Gastroesophageal sphincter (tissue), 4 donors: ENCODE data around the gene ZNF653. TPM values are rescaled to one million over a fixed set of nuclear protein-coding genes. Genes with fewer than 3 reads are reported as not detected.
A peak's percentile ranks its signal among the peaks of the same experiment; 100 is the strongest.

Experiments
- ATAC-seq: fragments of 150-250 bp; one replicate; pipeline ENCODE4 v1.9.1; 2016; ENCODE audit warnings: mild to moderate bottlenecking, moderate library complexity
- H3K27ac ChIP-seq, 4 donors: fragments of 200-600 bp; sonication (generic) in 3 of 4; 1 replicate in 3 of 4; 2 replicates in 1 of 4; pipeline ENCODE4 v1.5.1; 2016 to 2019
- H3K27me3 ChIP-seq: fragments of 200-600 bp; sonication (generic); one replicate; pipeline ENCODE4 v1.5.1; 2019
- H3K36me3 ChIP-seq, 2 donors: fragments of 200-600 bp; sonication (generic); one replicate each; pipeline ENCODE4 v1.5.1; 2019; ENCODE audit warnings: control low read depth in 1 of 2
- H3K4me1 ChIP-seq, 3 donors: fragments of 200-600 bp; sonication (generic); 1 replicate in 2 of 3; 2 replicates in 1 of 3; pipeline ENCODE4 v1.5.1; 2016 to 2019; ENCODE audit warnings: control low read depth in 2 of 3
- H3K4me3 ChIP-seq, 2 donors: fragments of 200-600 bp; sonication (generic); one replicate each; pipeline ENCODE4 v1.5.1; 2019; ENCODE audit warnings: mild to moderate bottlenecking in 1 of 2, moderate library complexity in 1 of 2
- H3K9me3 ChIP-seq, 3 donors: fragments of 200-600 bp; sonication (generic); one replicate each; pipeline ENCODE4 v1.5.1; 2017 to 2019; ENCODE audit warnings: control low read depth in 2 of 3
- CTCF ChIP-seq, 4 experiments: fragments of 200-600 bp in 2 of 4; fragments of 450-650 bp in 2 of 4; sonication (generic) in 1 of 4; IDR thresholded peaks; one replicate each; pipeline ENCODE4 v1.5.1; 2017 to 2019; ENCODE audit warnings: antibody characterized with exemption in 4 of 4, mild to moderate bottlenecking in 2 of 4, moderate library complexity in 2 of 4
- EP300 ChIP-seq: sonication (generic); formaldehyde crosslinking; IDR thresholded peaks from one replicate; pipeline ENCODE4 v1.6.1; 2017; ENCODE audit warnings: antibody characterized with exemption, mild to moderate bottlenecking
- POLR2A ChIP-seq, 2 donors: fragments of 450-650 bp; IDR thresholded peaks; one replicate each; pipeline ENCODE4 v1.6.1; 2017; ENCODE audit warnings: antibody characterized with exemption in 2 of 2, mild to moderate bottlenecking in 2 of 2, moderate library complexity in 1 of 2
- POLR2AphosphoS5 ChIP-seq: sonication (generic); formaldehyde crosslinking; IDR thresholded peaks from one replicate; pipeline ENCODE4 v1.6.1; 2017; ENCODE audit warnings: antibody characterized with exemption
- WGBS, 2 donors: methylation state at CpG; one replicate each; pipeline ENCODE4 v1.1.5; 2018; ENCODE audit warnings: low coverage in 1 of 2; 5-methylcytosine and 5-hydroxymethylcytosine counted together
- total RNA-seq, 4 donors: library from RNA; depleted of rRNA; stranded (reverse); fragments of >200 nt; gene quantifications; one replicate each; pipeline ENCODE4 v1.1.0, GENCODE V29; 2016

The ZNF653 gene
- total RNA-seq, 4 donors from 2014 or later: 5.1 to 20.4 (median 10.6) TPM

GRCh38 chr19:11446652-11447301 lies 58.9 kb downstream of the ZNF653 start:
- no peak overlapping the region for H3K4me3 ChIP-seq
- TF ChIP-seq CTCF (IDR thresholded peaks at IDR 0.05) (peak in 3 of 4 experiments; percentile 73 to 88 (median 75)), EP300 (no peak), POLR2A (IDR thresholded peaks at IDR 0.05) (no peak)
- peak; percentile 72 for ATAC-seq
- H3K27ac ChIP-seq: peak overlapping the region in 1 of 4 donors; percentile 27
- H3K9me3 ChIP-seq: no peaks in the 10 kb centered on the region
- H3K36me3 ChIP-seq: peaks cover 0 to 93% of the 10 kb centered on the region in 2 donors
- H3K4me1 ChIP-seq: peaks cover 0 to 4% (median 0%) of the 10 kb centered on the region in 3 donors
- 48 to 57% methylated on average over 3 to 5 of the region's 23 CpGs for WGBS, 2 donors
- H3K27me3 ChIP-seq: peaks cover 5% of the 10 kb centered on the region

- Histone ChIP-seq H3K27ac (peak overlapping the region in 1 of 4 donors; percentile 27), H3K9me3 (no peaks in the 10 kb centered on the region), H3K27me3 (no peaks in the 10 kb centered on the region), H3K4me1 (no peaks in the 10 kb centered on the region), H3K36me3 (peaks cover 0 to 98% of the 10 kb centered on the region in 2 donors), H3K4me3 (no peak overlapping the region)
- WGBS, 2 donors: no CpG with 5 or more reads among the region's 14 CpGs
- no peak for TF ChIP-seq POLR2A (IDR thresholded peaks at IDR 0.05)
- TF ChIP-seq CTCF (IDR thresholded peaks at IDR 0.05): no peak
- no peak for TF ChIP-seq POLR2AphosphoS5
- TF ChIP-seq EP300: no peak
- no peak for ATAC-seq
Measured at GRCh38 chr19:11446271-11446651, 59.4 kb downstream of the ZNF653 start.

- no peak for ATAC-seq
- TF ChIP-seq EP300 (no peak), POLR2A (IDR thresholded peaks at IDR 0.05) (no peak)
- Histone ChIP-seq H3K27me3 (no peaks in the 10 kb centered on the region), H3K9me3 (no peaks in the 10 kb centered on the region), H3K4me1 (no peaks in the 10 kb centered on the region), H3K27ac (no peak overlapping the region), H3K36me3 (peaks cover 0 to 100% of the 10 kb centered on the region in 2 donors), H3K4me3 (no peak overlapping the region)
- 70% methylated on average over 2 of the region's 13 CpGs; no CpG with 5 or more reads in 1 of the 2 donors for WGBS, 2 donors
Measured at GRCh38 chr19:11445141-11445540, 60.5 kb downstream of the ZNF653 start.

- no peak for TF ChIP-seq EP300
- TF ChIP-seq POLR2A (IDR thresholded peaks at IDR 0.05): no peak
- TF ChIP-seq POLR2AphosphoS5: no peak
- no peak for TF ChIP-seq CTCF (IDR thresholded peaks at IDR 0.05)
- H3K27me3 ChIP-seq: no peaks in the 10 kb centered on the region
- H3K9me3 ChIP-seq: no peaks in the 10 kb centered on the region
- ATAC-seq: no peak
- no peaks in the 10 kb centered on the region for H3K4me1 ChIP-seq
- WGBS, 2 donors: no CpG with 5 or more reads among the region's 5 CpGs
- peaks cover 0 to 100% of the 10 kb centered on the region in 2 donors for H3K36me3 ChIP-seq
- H3K4me3 ChIP-seq: no peak overlapping the region
- no peak overlapping the region for H3K27ac ChIP-seq
Measured at GRCh38 chr19:11444059-11444458, 61.6 kb downstream of the ZNF653 start.

GRCh38 chr19:11437955-11438354 lies 67.7 kb downstream of the ZNF653 start:
- Histone ChIP-seq H3K4me3 (no peak overlapping the region), H3K4me1 (peaks cover 0 to 30% (median 13%) of the 10 kb centered on the region in 3 donors), H3K27me3 (no peaks in the 10 kb centered on the region), H3K27ac (no peak overlapping the region), H3K36me3 (peaks cover 0 to 67% of the 10 kb centered on the region in 2 donors), H3K9me3 (no peaks in the 10 kb centered on the region)
- no peak for ATAC-seq
- TF ChIP-seq EP300 (no peak), POLR2AphosphoS5 (no peak), POLR2A (IDR thresholded peaks at IDR 0.05) (no peak), CTCF (IDR thresholded peaks at IDR 0.05) (no peak)
- WGBS, 2 donors: 89% methylated on average over 5 of the region's 9 CpGs; no CpG with 5 or more reads in 1 of the 2 donors
